NCI-H524 (cell line): Measurements from ENCODE around the gene SLC27A3.
"Not testable (repeated sequence)": the region's sequence is repeated elsewhere in the genome, so short reads cannot be mapped to it uniquely, and the experiment has no call there.

Source experiments
- DNase-seq, 2 experiments: peaks; one replicate each; lab custom pipeline; 2025; lab: John Stamatoyannopoulos, UW

Gene SLC27A3

GRCh38 chr1:153779781-153780541 is 4.8 kb downstream of the SLC27A3 start:
- no peak for DNase-seq

- no peak for DNase-seq
These were observed 5.3 kb downstream of the SLC27A3 start for GRCh38 chr1:153780551-153780950.

- DNase-seq, result not testable (repeated sequence)
These were observed 7.4 kb downstream of the SLC27A3 start for GRCh38 chr1:153782648-153783047.

- peak; percentile 75 to 89 for DNase-seq
These were observed 8.3 kb downstream of the SLC27A3 start for GRCh38 chr1:153783233-153784190.

GRCh38 chr1:153786038-153786790 is 11.0 kb downstream of the SLC27A3 start:
- DNase-seq, result no peak

GRCh38 chr1:153789478-153790034 is 14.3 kb downstream of the SLC27A3 start:
- DNase-seq, result no peak

- DNase-seq, result no peak
These were observed 15.2 kb downstream of the SLC27A3 start for GRCh38 chr1:153790313-153790965.

- DNase-seq, result no peak
These were observed 15.9 kb downstream of the SLC27A3 start for GRCh38 chr1:153790966-153791647.

- DNase-seq, result no peak
These were observed 16.5 kb downstream of the SLC27A3 start for GRCh38 chr1:153791648-153792253.

- no peak for DNase-seq
These were observed 17.4 kb downstream of the SLC27A3 start for GRCh38 chr1:153792631-153793041.

- no peak for DNase-seq
These were observed 18.2 kb downstream of the SLC27A3 start for GRCh38 chr1:153793261-153793972.

- no peak for DNase-seq
These were observed 18.9 kb downstream of the SLC27A3 start for GRCh38 chr1:153793973-153794615.

GRCh38 chr1:153794624-153795329 is 19.6 kb downstream of the SLC27A3 start:
- peak in 1 of 2 experiments; percentile 16 for DNase-seq

- DNase-seq, result peak; percentile 13 to 57
These were observed 20.2 kb downstream of the SLC27A3 start for GRCh38 chr1:153795330-153795837.

GRCh38 chr1:153795934-153796785 is 21.0 kb downstream of the SLC27A3 start:
- DNase-seq, result no peak

GRCh38 chr1:153796786-153797659 is 21.8 kb downstream of the SLC27A3 start:
- DNase-seq, result peak; percentile 24 to 66
